Hepatocyte (in vitro differentiated cells): ENCODE measurements around the gene PLS1.

Experiments used
- CTCF ChIP-seq: fragments of 200-600 bp; sonication (generic); IDR thresholded peaks from 2 replicates; pipeline ENCODE4 v1.5.1; 2016; ENCODE audit warnings: antibody characterized with exemption, mild to moderate bottlenecking; ENCODE audit not compliant: poor library complexity
- EZH2 ChIP-seq: fragments of 200-600 bp; sonication (generic); IDR thresholded peaks from 2 replicates; pipeline ENCODE4 v1.6.1; 2016; ENCODE audit warnings: antibody characterized with exemption, mild to moderate bottlenecking, borderline replicate concordance
- EZH2phosphoT487 ChIP-seq: fragments of 200-600 bp; sonication (generic); IDR thresholded peaks from one replicate; pipeline ENCODE4 v1.6.1; 2018; ENCODE audit warnings: antibody characterized with exemption, mild to moderate bottlenecking, low read depth, moderate library complexity; ENCODE audit not compliant: unreplicated experiment, severe bottlenecking

GRCh38 chr3:142716102-142716501, 119.9 kb downstream of the PLS1 start:
- TF ChIP-seq CTCF (no peak), EZH2 (no peak), EZH2phosphoT487 (no peak)
